Heart left ventricle (tissue), 16 donors: ENCODE measurements around the gene SLX9. TPM values are rescaled to one million over a fixed set of nuclear protein-coding genes. Genes with fewer than 3 reads are reported as not detected.

Experiments
- ATAC-seq, 4 donors: fragments of 200-7000 bp; cut with Tn5 transposase; one replicate each; pipeline ENCODE4 v1.9.1; 2020 to 2022; ENCODE audit warnings: moderate library complexity in 4 of 4, mild to moderate bottlenecking in 3 of 4, moderate number of reproducible peaks in 1 of 4
- DNase-seq, 5 donors: peaks; one replicate each; pipeline ENCODE4 v3.0.0-alpha.2; 2020
- H3K27ac ChIP-seq, 12 donors: fragments of 200-600 bp; sonication (generic) in 4 of 12; one replicate each; pipeline versions ENCODE4 v1.5.0 to v1.8.0; 2016 to 2022; ENCODE audit warnings: mild to moderate bottlenecking in 2 of 12
- H3K27me3 ChIP-seq, 9 donors: fragments of 200-600 bp; sonication (generic) in 2 of 9; one replicate each; pipeline versions ENCODE4 v1.5.1 to v1.8.0; 2016 to 2022; ENCODE audit warnings: mild to moderate bottlenecking in 3 of 9
- H3K36me3 ChIP-seq, 9 donors: fragments of 200-600 bp; sonication (generic) in 2 of 9; one replicate each; pipeline versions ENCODE4 v1.5.0 to v1.8.0; 2018 to 2022; ENCODE audit warnings: mild to moderate bottlenecking in 2 of 9
- H3K4me1 ChIP-seq, 12 donors: fragments of 200-600 bp; sonication (generic) in 4 of 12; one replicate each; pipeline versions ENCODE4 v1.5.0 to v1.8.0; 2016 to 2022; ENCODE audit warnings: mild to moderate bottlenecking in 3 of 12
- H3K4me3 ChIP-seq, 12 donors: fragments of 200-600 bp; sonication (generic) in 4 of 12; one replicate each; pipeline versions ENCODE4 v1.5.0 to v1.8.0; 2017 to 2022; ENCODE audit warnings: mild to moderate bottlenecking in 9 of 12, moderate library complexity in 4 of 12
- H3K9me3 ChIP-seq, 12 donors: fragments of 200-600 bp; sonication (generic) in 4 of 12; one replicate each; pipeline versions ENCODE4 v1.5.0 to v1.8.0; 2016 to 2022; ENCODE audit warnings: mild to moderate bottlenecking in 1 of 12
- CTCF ChIP-seq, 12 donors: fragments of 200-600 bp; sonication (generic) in 4 of 12; IDR thresholded peaks; one replicate each; pipeline versions ENCODE4 v1.5.0 to v1.8.0; 2018 to 2022; ENCODE audit warnings: antibody characterized with exemption in 12 of 12, mild to moderate bottlenecking in 5 of 12
- POLR2A ChIP-seq, 2 donors: fragments of 450-650 bp; IDR thresholded peaks; one replicate each; pipeline ENCODE4 v1.6.1; 2017; ENCODE audit warnings: antibody characterized with exemption in 2 of 2, mild to moderate bottlenecking in 2 of 2, moderate library complexity in 2 of 2
- WGBS, 4 donors: extraction: QIAGEN DNeasy Blood & Tissue Kit in 2 of 4; methylation state at CpG; one replicate each; pipeline versions ENCODE4 v1.1.5 to v1.1.7; 2013 to 2018; 5-methylcytosine and 5-hydroxymethylcytosine counted together
- intact Hi-C, 10 donors: fragments of 100-400 bp; cut with DNase I; formaldehyde crosslinking; loops; one replicate each; pipeline versions ENCODE4 v1.11.1 to v1.14.2; 2022
- polyA plus RNA-seq, 2 donors: library from polyadenylated mRNA; stranded (reverse); fragments of 200-250 nt; gene quantifications; one replicate each; pipeline ENCODE4 v1.2.3, GENCODE V29; 2013
- total RNA-seq, 9 donors: library from RNA; depleted of rRNA in 2 of 9; stranded (reverse); fragments of >200 nt in 2 of 9; fragmentation: NEBNext Ultra II Directional in 3 of 9; extraction: Animal tissue kit (Norgen Biotek cat#: 25700) in 3 of 9; gene quantifications; one replicate each; pipeline versions ENCODE4 v1.1.0 to v1.2.4, GENCODE V29; 2016 to 2023
- donor health status: ischemic (EF 13 %, LVEDD 7.1; RV severe dilation, severe dysfunction).
- donor health status: healthy with polysubstance abuse.
- donor health status: DM: no; HTN: yes; CAD: no.
- donor health status: DM: no; HTN: no; CAD: no.
- donor health status: ischemic (EF 25% LVEDD 6.9; RV normal size, moderate dysfunction).
- donor health status: ischemic (EF 25% LVEDD 5.7; RV mildly dilated, moderate dysfunction).
- donor health status: healthy.
- donor health status: DM: yes; HTN: yes; CAD: no.
- donor health status: ischemic (EF 35%, LVEDD 5.7; RV mildly dilated, moderate dysfunction).
- donor health status: nonischemic (EF 11% LVEDD 7.7; RV severe dilation, severe dysfunction).
- donor health status: DM: yes; HTN: yes; CAD: no.
- donor health status: PGD.
- donor health status: ischemic (EF 29% LVEDD 5.4; RV normal size, mild dysfunction).
- donor health status: nonischemic (EF 23%, LVEDD 6.1; RV moderate dilation, normal function).

SLX9 gene
- total and polyA plus RNA-seq, 11 donors = 38.5 to 77.8 (median 49.1) TPM

DNA sequence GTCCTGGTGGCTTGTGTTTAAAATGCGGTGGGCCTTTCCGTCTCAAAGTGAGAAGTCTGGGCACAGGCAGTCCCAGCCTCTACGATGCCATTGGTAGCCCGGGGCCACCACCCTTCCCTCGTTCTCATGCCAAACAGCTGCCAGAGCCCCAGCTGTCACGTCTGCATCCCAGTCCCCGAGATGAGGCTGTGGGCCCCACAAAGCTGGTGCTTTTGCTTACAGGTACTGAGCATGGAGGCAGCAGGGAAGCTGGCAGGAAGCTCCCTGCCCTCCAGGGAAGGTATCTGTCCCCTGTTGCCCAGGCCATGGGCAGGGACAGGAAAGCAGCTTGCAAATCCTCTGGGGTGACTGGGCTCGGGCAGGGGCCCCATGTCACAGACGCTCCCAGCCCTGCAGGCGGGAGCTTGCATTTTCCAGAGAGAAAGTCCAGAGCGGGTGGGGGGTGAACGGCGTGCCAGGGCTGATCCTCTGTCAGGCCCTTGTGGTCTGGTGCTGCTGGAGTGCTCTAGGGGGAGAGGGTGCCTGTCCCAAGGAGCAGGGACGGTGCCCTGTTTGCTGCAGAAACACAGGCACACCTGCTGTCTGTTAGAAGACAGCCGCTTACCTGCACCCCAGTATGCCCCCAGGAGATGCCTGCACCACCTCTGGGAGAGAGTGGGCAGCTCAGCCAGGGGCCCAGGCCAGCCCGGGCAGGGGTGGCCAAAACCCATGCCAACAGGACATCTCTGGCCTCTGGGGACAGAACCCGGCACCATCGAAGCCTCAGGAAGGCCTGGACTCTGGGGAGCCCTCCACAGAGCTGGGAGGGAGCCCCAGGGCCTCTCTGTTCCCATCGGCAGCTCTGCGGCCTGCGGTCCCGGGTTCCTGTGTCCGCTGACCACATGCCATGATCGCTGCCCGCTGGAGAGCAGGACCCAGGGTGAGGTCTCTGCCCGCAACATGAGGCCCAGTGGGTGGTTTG lies 45.9 kb downstream of the SLX9 start:
- no peaks in the 10 kb centered on the region for H3K27me3 ChIP-seq
- TF ChIP-seq POLR2A (IDR thresholded peaks at IDR 0.05) (no peak), CTCF (IDR thresholded peaks at IDR 0.05) (no peak)
- peak in 3 of 5 donors; percentile 23 to 49 (median 26) for DNase-seq
- peak overlapping the region in 1 of 12 donors; percentile 17 for H3K27ac ChIP-seq
- H3K36me3 ChIP-seq = no peaks in the 10 kb centered on the region
- intact Hi-C loops = no loop called here
- WGBS, 4 donors = 85 to 92% (median 88%) methylated on average over 10 to 26 of the region's 26 CpGs
- no peak for ATAC-seq
- H3K9me3 ChIP-seq = no peaks in the 10 kb centered on the region
- peaks cover 0 to 44% (median 20%) of the 10 kb centered on the region in 12 donors for H3K4me1 ChIP-seq
- no peak overlapping the region for H3K4me3 ChIP-seq

GRCh38 chr21:44986471-44987291 lies 46.9 kb downstream of the SLX9 start:
- no peak for TF ChIP-seq CTCF (IDR thresholded peaks at IDR 0.05)
- no peak for TF ChIP-seq POLR2A (IDR thresholded peaks at IDR 0.05)
- Histone ChIP-seq H3K9me3 (no peaks in the 10 kb centered on the region), H3K36me3 (no peaks in the 10 kb centered on the region), H3K27ac (no peak overlapping the region), H3K4me3 (no peak overlapping the region), H3K27me3 (no peaks in the 10 kb centered on the region), H3K4me1 (peaks cover 0 to 44% (median 20%) of the 10 kb centered on the region in 12 donors)
- intact Hi-C loops = no loop called here
- DNase-seq (peak in 3 of 5 donors; percentile 24 to 36 (median 27)), ATAC-seq (no peak)
- WGBS, 4 donors = 82 to 93% (median 88%) methylated on average over 13 to 23 of the region's 23 CpGs

DNA sequence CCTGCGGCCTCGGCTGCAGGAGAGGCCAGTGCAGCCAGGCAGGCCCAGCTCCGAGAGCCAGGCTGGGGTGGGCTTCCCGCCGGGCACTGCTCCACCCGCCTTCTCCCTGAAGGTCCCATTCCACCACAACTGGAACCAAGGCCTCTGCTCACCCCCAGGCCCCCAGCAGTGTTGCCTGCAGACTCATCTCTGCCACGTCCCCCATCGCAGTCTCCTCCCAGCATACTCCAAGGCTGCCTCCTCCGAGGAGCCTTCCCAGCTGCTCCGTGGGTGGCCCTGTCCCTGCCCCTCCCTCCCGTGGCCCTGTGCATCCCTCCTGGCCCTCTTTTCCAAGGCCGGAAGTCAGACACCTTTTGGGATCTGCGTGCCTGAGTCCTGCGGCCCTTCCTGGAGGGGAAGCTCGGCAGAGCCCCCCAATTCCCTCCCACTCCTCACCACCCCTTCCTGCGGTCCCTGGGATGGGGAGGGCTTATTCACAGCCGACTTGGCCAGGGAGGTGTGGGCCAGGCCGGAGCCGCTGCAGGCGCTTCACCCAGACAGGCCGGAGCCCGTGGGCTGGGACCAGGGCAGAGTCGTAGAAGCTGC lies 47.6 kb downstream of the SLX9 start:
- Histone ChIP-seq H3K27me3 (no peaks in the 10 kb centered on the region), H3K9me3 (no peaks in the 10 kb centered on the region), H3K4me1 (peaks cover 0 to 43% (median 20%) of the 10 kb centered on the region in 12 donors), H3K4me3 (no peak overlapping the region), H3K27ac (no peak overlapping the region), H3K36me3 (no peaks in the 10 kb centered on the region)
- DNase-seq (peak in 2 of 5 donors; percentile 19 to 47), ATAC-seq (no peak)
- WGBS, 4 donors = 74 to 88% (median 79%) methylated on average over 4 to 23 of the region's 23 CpGs
- intact Hi-C loops = no loop called here
- TF ChIP-seq CTCF (IDR thresholded peaks at IDR 0.05) (no peak), POLR2A (IDR thresholded peaks at IDR 0.05) (no peak)
